DOHH2 (cell line): ENCODE results near the gene TSHZ1.

Source experiments
- H3F3A ChIP-seq: fragments of 200-600 bp; sonication (generic), shearing (Covaris generic); 2 replicates; pipeline ENCODE4 v1.6.0; 2016; ENCODE audit warnings: antibody characterized with exemption, mild to moderate bottlenecking; ENCODE audit not compliant: control insufficient read depth, insufficient read depth
- H3K27ac ChIP-seq: fragments of 200-600 bp; sonication (generic); 2 replicates; pipeline ENCODE4 v1.5.1; 2014; ENCODE audit warnings: low read depth, mild to moderate bottlenecking, low read length, moderate library complexity
- H3K27me3 ChIP-seq: fragments of 200-600 bp; sonication (generic); 2 replicates; pipeline ENCODE4 v1.6.1; 2014; ENCODE audit warnings: mild to moderate bottlenecking, low read length, mixed read lengths; ENCODE audit not compliant: control insufficient read depth
- H3K36me3 ChIP-seq: fragments of 200-600 bp; sonication (generic); 2 replicates; pipeline ENCODE4 v1.6.1; 2014; ENCODE audit warnings: mild to moderate bottlenecking, low read length, moderate library complexity, mixed read lengths; ENCODE audit not compliant: control insufficient read depth
- H3K4me1 ChIP-seq: fragments of 200-600 bp; sonication (generic); 2 replicates; pipeline ENCODE4 v1.6.1; 2014; ENCODE audit warnings: mild to moderate bottlenecking, low read length, mixed read lengths; ENCODE audit not compliant: control insufficient read depth
- H3K4me2 ChIP-seq: fragments of 200-600 bp; sonication (generic); 2 replicates; pipeline ENCODE4 v1.6.0; 2014; ENCODE audit warnings: mild to moderate bottlenecking, low read length, moderate library complexity
- H3K4me3 ChIP-seq: fragments of 200-600 bp; sonication (generic); 2 replicates; pipeline ENCODE4 v1.5.1; 2014; ENCODE audit warnings: mild to moderate bottlenecking, low read length, mixed read lengths
- H3K79me2 ChIP-seq: fragments of 200-600 bp; sonication (generic); 2 replicates; pipeline ENCODE4 v1.6.1; 2014; ENCODE audit warnings: mild to moderate bottlenecking, low read length, mixed read lengths; ENCODE audit not compliant: control insufficient read depth
- H3K9me2 ChIP-seq: fragments of 200-600 bp; sonication (generic); replicated peaks from 2 replicates; pipeline ENCODE4 v1.6.1; 2014; ENCODE audit warnings: mild to moderate bottlenecking, low read length, mixed read lengths; ENCODE audit not compliant: control insufficient read depth
- H3K9me3 ChIP-seq: fragments of 200-600 bp; sonication (generic); 2 replicates; pipeline ENCODE4 v1.6.1; 2014; ENCODE audit warnings: antibody characterized with exemption, low read length, mixed read lengths; ENCODE audit not compliant: control insufficient read depth, insufficient read depth
- H4K20me1 ChIP-seq: fragments of 200-600 bp; sonication (generic); 2 replicates; pipeline ENCODE4 v1.6.0; 2014; ENCODE audit warnings: low read depth, mild to moderate bottlenecking, antibody characterized with exemption, low read length, moderate library complexity; ENCODE audit not compliant: control insufficient read depth, insufficient read depth
- CTCF ChIP-seq: fragments of 200-600 bp; sonication (generic); IDR thresholded peaks from one replicate; pipeline ENCODE4 v1.5.1; 2014; ENCODE audit warnings: antibody characterized with exemption, mild to moderate bottlenecking, low read depth, low read length; ENCODE audit not compliant: poor library complexity, severe bottlenecking
- EZH2phosphoT487 ChIP-seq: fragments of 200-600 bp; sonication (generic); IDR thresholded peaks from 2 replicates; pipeline ENCODE4 v1.6.1; 2017; ENCODE audit warnings: borderline replicate concordance, mild to moderate bottlenecking, antibody characterized with exemption, low read length, moderate library complexity, mixed read lengths

The TSHZ1 gene

GRCh38 chr18:75173125-75173432 lies 37.5 kb upstream of the TSHZ1 start:
- no peak overlapping the region for H3K27ac ChIP-seq
- no peaks in the 10 kb centered on the region for H3F3A ChIP-seq
- no peaks in the 10 kb centered on the region for H3K9me3 ChIP-seq
- peaks cover 21% of the 10 kb centered on the region for H3K4me1 ChIP-seq
- no peaks in the 10 kb centered on the region for H3K79me2 ChIP-seq
- H4K20me1 ChIP-seq: no peaks in the 10 kb centered on the region
- TF ChIP-seq EZH2phosphoT487 (no peak), CTCF (peak; percentile 56)
- no peaks in the 10 kb centered on the region for H3K36me3 ChIP-seq
- H3K9me2 ChIP-seq: no peaks in the 10 kb centered on the region
- H3K4me3 ChIP-seq: peak overlapping the region; percentile 15; the same call in 1 of the 2 replicates
- no peaks in the 10 kb centered on the region for H3K27me3 ChIP-seq
- H3K4me2 ChIP-seq: peak overlapping the region; percentile 40

DNA sequence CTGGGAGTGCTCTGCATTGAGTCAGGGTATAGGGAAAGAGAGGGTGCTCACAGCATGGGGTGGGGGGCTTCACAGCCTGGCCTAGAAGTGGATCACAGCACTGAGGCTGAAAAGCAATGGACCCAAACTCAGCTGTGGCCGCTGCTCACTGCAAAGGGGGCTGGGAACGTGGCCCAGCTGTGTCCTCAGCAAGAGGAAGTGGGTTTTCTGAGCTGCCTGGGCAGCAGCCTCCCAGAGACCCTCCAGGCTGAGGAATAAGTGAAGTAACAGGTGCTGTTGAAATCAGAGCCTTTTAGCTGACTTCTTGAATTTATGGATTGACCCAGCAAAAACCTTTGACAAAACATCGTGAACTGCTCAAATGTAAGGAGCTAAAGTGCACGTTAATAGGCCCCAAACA lies 36.9 kb upstream of the TSHZ1 start:
- no peaks in the 10 kb centered on the region for H3F3A ChIP-seq
- H3K4me1 ChIP-seq: peaks cover 21% of the 10 kb centered on the region
- H3K79me2 ChIP-seq: no peaks in the 10 kb centered on the region
- no peaks in the 10 kb centered on the region for H3K9me3 ChIP-seq
- H3K27me3 ChIP-seq: no peaks in the 10 kb centered on the region
- peak overlapping the region; percentile 29 for H3K4me2 ChIP-seq
- TF ChIP-seq EZH2phosphoT487: no peak
- TF ChIP-seq CTCF: no peak
- H3K9me2 ChIP-seq: no peaks in the 10 kb centered on the region
- H3K36me3 ChIP-seq: no peaks in the 10 kb centered on the region
- peak overlapping the region; percentile 15; the same call in 1 of the 2 replicates for H3K4me3 ChIP-seq
- H4K20me1 ChIP-seq: no peaks in the 10 kb centered on the region
- H3K27ac ChIP-seq: no peak overlapping the region

DNA sequence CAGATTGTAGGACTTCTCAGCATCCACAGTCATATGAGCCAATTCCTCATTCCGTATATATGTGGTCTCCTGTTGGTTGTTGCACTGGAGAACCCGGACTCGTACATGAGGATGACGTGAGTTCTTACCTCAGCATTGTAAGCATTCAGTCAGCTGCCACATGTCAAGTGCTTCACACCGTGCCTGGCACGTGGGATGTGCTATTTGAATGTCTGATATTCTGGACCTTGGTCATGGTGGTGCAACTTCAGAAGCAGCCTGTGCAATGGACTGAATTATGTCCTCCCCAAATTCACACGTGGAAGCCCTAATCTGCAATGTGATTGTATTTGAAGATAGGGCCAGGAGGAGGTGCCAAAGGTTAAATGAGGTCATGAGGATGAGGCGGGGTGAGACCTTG lies 33.7 kb upstream of the TSHZ1 start:
- Histone ChIP-seq H3K4me1 (peaks cover 21% of the 10 kb centered on the region), H3K9me2 (no peaks in the 10 kb centered on the region), H4K20me1 (no peaks in the 10 kb centered on the region), H3F3A (no peaks in the 10 kb centered on the region), H3K9me3 (no peaks in the 10 kb centered on the region), H3K4me2 (no peak overlapping the region), H3K36me3 (no peaks in the 10 kb centered on the region), H3K79me2 (no peaks in the 10 kb centered on the region), H3K4me3 (no peak overlapping the region), H3K27me3 (no peaks in the 10 kb centered on the region), H3K27ac (no peak overlapping the region)
- no peak for TF ChIP-seq EZH2phosphoT487
- TF ChIP-seq CTCF: no peak

DNA sequence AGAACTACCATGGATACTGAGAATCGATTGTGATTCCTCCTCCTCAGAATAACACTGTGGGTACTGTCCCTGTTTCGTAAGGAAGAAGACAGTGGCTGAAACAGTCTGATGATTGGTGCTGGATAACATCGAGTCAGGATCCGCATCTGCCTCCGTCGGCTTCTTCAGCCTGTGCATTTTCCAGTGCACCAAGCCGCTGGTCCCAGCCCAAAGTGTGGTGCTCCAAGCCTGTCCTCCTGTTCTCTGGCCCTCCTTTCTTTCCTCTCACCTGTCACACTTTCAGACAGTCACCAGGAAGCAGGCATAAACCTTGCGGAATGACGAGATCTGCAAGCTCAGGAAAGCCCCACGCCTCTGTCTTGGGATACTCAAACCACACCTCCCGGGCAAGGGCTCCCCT lies 32.2 kb upstream of the TSHZ1 start:
- H3K4me1 ChIP-seq: peaks cover 13% of the 10 kb centered on the region
- no peak for TF ChIP-seq CTCF
- TF ChIP-seq EZH2phosphoT487: no peak
- H3K79me2 ChIP-seq: no peaks in the 10 kb centered on the region

More for the DNA sequence above, 32.2 kb upstream of the TSHZ1 start:
- H3F3A ChIP-seq: no peaks in the 10 kb centered on the region
- no peak overlapping the region for H3K4me2 ChIP-seq
- H3K9me3 ChIP-seq: no peaks in the 10 kb centered on the region
- no peaks in the 10 kb centered on the region for H4K20me1 ChIP-seq
- no peak overlapping the region for H3K4me3 ChIP-seq
- H3K9me2 ChIP-seq: no peaks in the 10 kb centered on the region
- no peaks in the 10 kb centered on the region for H3K36me3 ChIP-seq
- H3K27ac ChIP-seq: no peak overlapping the region
- peaks cover 3% of the 10 kb centered on the region; the same call in 1 of the 2 replicates for H3K27me3 ChIP-seq
